Prostate gland (tissue), 2 donors: ENCODE measurements around the gene LRFN4. TPM values are rescaled to one million over a fixed set of nuclear protein-coding genes. Genes with fewer than 3 reads are reported as not detected.

Experiments used
- DNase-seq: peaks from one replicate; pipeline ENCODE4 v3.0.0-alpha.2; 2019; ENCODE audit warnings: low spot score
- H3K27ac ChIP-seq, 2 donors: fragments of 200-600 bp; sonication (generic); 2 replicates each; pipeline ENCODE4 v1.5.1; 2017 to 2019
- H3K27me3 ChIP-seq: fragments of 200-600 bp; sonication (generic); replicated peaks from 2 replicates; pipeline ENCODE4 v1.5.1; 2019; ENCODE audit not compliant: insufficient read depth
- H3K36me3 ChIP-seq, 2 donors: fragments of 200-600 bp; sonication (generic); 1 replicate in 1 of 2; 2 replicates in 1 of 2; pipeline versions ENCODE4 v1.5.1 to v1.8.1; 2017 to 2019
- H3K4me1 ChIP-seq: fragments of 200-600 bp; sonication (generic); replicated peaks from 2 replicates; pipeline ENCODE4 v1.5.1; 2019
- H3K4me3 ChIP-seq, 2 donors: fragments of 200-600 bp; sonication (generic); 2 replicates each; pipeline ENCODE4 v1.5.1; 2017 to 2019
- H3K9me3 ChIP-seq: fragments of 200-600 bp; sonication (generic); 2 replicates; pipeline ENCODE4 v1.5.1; 2017
- CTCF ChIP-seq, 4 experiments: fragments of 200-600 bp in 2 of 4; fragments of 450-650 bp in 2 of 4; sonication (generic) in 2 of 4; IDR thresholded peaks; 1 replicate in 3 of 4; 2 replicates in 1 of 4; pipeline ENCODE4 v1.5.1; 2016 to 2019; ENCODE audit warnings: antibody characterized with exemption in 4 of 4, mild to moderate bottlenecking in 2 of 4, moderate library complexity in 2 of 4
- POLR2A ChIP-seq: fragments of 450-650 bp; IDR thresholded peaks from one replicate; pipeline ENCODE4 v1.6.1; 2016; ENCODE audit warnings: antibody characterized with exemption, mild to moderate bottlenecking
- POLR2AphosphoS5 ChIP-seq: sonication (generic); formaldehyde crosslinking; IDR thresholded peaks from one replicate; pipeline ENCODE4 v1.6.1; 2017; ENCODE audit warnings: antibody characterized with exemption
- WGBS: methylation state at CpG from one replicate; pipeline ENCODE4 v1.1.5; 2018; 5-methylcytosine and 5-hydroxymethylcytosine counted together
- intact Hi-C: fragments of 100-400 bp; cut with DNase I; formaldehyde crosslinking; loops from one replicate; pipeline ENCODE4 v1.14.2; 2022
- total RNA-seq, 2 donors: library from RNA; depleted of rRNA; stranded (reverse); fragments of >200 nt; gene quantifications; one replicate each; pipeline ENCODE4 v1.1.0, GENCODE V29; 2016

LRFN4 gene
- total RNA-seq, 2 donors from 2014 or later = 6.6 to 17.3 TPM

GRCh38 chr11:66850235-66850587 is 6.7 kb upstream of the LRFN4 start:
- Histone ChIP-seq H3K9me3 (no peaks in the 10 kb centered on the region), H3K27me3 (no peaks in the 10 kb centered on the region), H3K36me3 (no peaks in the 10 kb centered on the region), H3K4me1 (no peaks in the 10 kb centered on the region), H3K27ac (no peak overlapping the region), H3K4me3 (no peak overlapping the region)
- TF ChIP-seq CTCF (IDR thresholded peaks at IDR 0.05) = no peak
- TF ChIP-seq POLR2AphosphoS5 = no peak
- no peak for TF ChIP-seq POLR2A
- WGBS = 96% methylated on average over 9 of the region's 10 CpGs
- DNase-seq = no peak
- intact Hi-C loops = no loop called here

GRCh38 chr11:66850588-66851238 is 6.2 kb upstream of the LRFN4 start:
- H3K36me3 ChIP-seq = no peaks in the 10 kb centered on the region
- intact Hi-C loops = no loop called here
- no peaks in the 10 kb centered on the region for H3K4me1 ChIP-seq
- no peaks in the 10 kb centered on the region for H3K9me3 ChIP-seq
- H3K27ac ChIP-seq = no peak overlapping the region
- no peak for TF ChIP-seq CTCF (IDR thresholded peaks at IDR 0.05)
- TF ChIP-seq POLR2AphosphoS5 = no peak
- no peak for TF ChIP-seq POLR2A
- H3K4me3 ChIP-seq = no peak overlapping the region
- no peak for DNase-seq
- 95% methylated on average over 23 of the region's 23 CpGs for WGBS
- H3K27me3 ChIP-seq = no peaks in the 10 kb centered on the region

- Histone ChIP-seq H3K4me3 (no peak overlapping the region), H3K27ac (no peak overlapping the region), H3K4me1 (no peaks in the 10 kb centered on the region), H3K36me3 (no peaks in the 10 kb centered on the region), H3K9me3 (no peaks in the 10 kb centered on the region), H3K27me3 (no peaks in the 10 kb centered on the region)
- intact Hi-C loops = no loop called here
- TF ChIP-seq POLR2A (no peak), CTCF (IDR thresholded peaks at IDR 0.05) (no peak), POLR2AphosphoS5 (no peak)
- DNase-seq = no peak
- WGBS = 94% methylated on average over 4 of the region's 4 CpGs
Observed at GRCh38 chr11:66851239-66851596, 5.6 kb upstream of the LRFN4 start.

- intact Hi-C loops = no loop called here
- H3K27me3 ChIP-seq = no peaks in the 10 kb centered on the region
- whole genome bisulfite sequencing = 80% methylated on average over 26 of the region's 26 CpGs
- H3K4me1 ChIP-seq = no peaks in the 10 kb centered on the region
- TF ChIP-seq POLR2AphosphoS5 (no peak), CTCF (IDR thresholded peaks at IDR 0.05) (no peak), POLR2A (no peak)
- no peaks in the 10 kb centered on the region for H3K36me3 ChIP-seq
- H3K4me3 ChIP-seq = no peak overlapping the region
- no peak overlapping the region for H3K27ac ChIP-seq
- no peak for DNase-seq
- no peaks in the 10 kb centered on the region for H3K9me3 ChIP-seq
Observed at GRCh38 chr11:66851698-66852465, 5.0 kb upstream of the LRFN4 start.
